Measurements from ENCODE around the gene PAOX.

PAOX gene

GRCh38 chr10:133405272-133405671 lies 26.2 kb downstream of the PAOX start:
- Histone ChIP-seq H4K20me1 (ENCODE audit: low read depth, low read length) (no peaks in the 10 kb centered on the region), H3K27ac (ENCODE audit: low read depth, low read length) (no peak overlapping the region), H3K9me3 (ENCODE audit: insufficient read depth, low read length) (no peaks in the 10 kb centered on the region), H2AFZ (ENCODE audit: low read depth, low read length, severe bottlenecking) (no peak overlapping the region), H3K27me3 (ENCODE audit: low read length) (no peaks in the 10 kb centered on the region), H3K36me3 (ENCODE audit: low read length) (peaks cover 19% of the 10 kb centered on the region), H3K9ac (ENCODE audit: low read length) (no peak overlapping the region), H3F3A (ENCODE audit: insufficient read depth) (no peaks in the 10 kb centered on the region), H3K79me2 (ENCODE audit: insufficient read depth, low read length) (peaks cover 40% of the 10 kb centered on the region; the same call in 1 of the 2 replicates), H3K9me2 (replicated peaks; ENCODE audit: insufficient read depth, low read length) (no peaks in the 10 kb centered on the region), H3K4me2 (ENCODE audit: low read depth, low read length, poor library complexity, severe bottlenecking) (peak overlapping the region; percentile 11), H3K4me3 (ENCODE audit: insufficient read depth, low read length, poor library complexity, severe bottlenecking) (no peak overlapping the region)
- no peak for TF ChIP-seq CTCF (IDR thresholded peaks at IDR 0.05; ENCODE audit: insufficient read depth, low read length, poor library complexity, severe bottlenecking)
- TF ChIP-seq EZH2phosphoT487 (conservative IDR thresholded peaks at IDR 0.05; ENCODE audit: low read length) = no peak

GRCh38 chr10:133405844-133406527 lies 26.9 kb downstream of the PAOX start:
- H2AFZ ChIP-seq (ENCODE audit: low read depth, low read length, severe bottlenecking) = no peak overlapping the region
- H3K36me3 ChIP-seq (ENCODE audit: low read length) = peaks cover 26% of the 10 kb centered on the region

GRCh38 chr10:133411523-133412380 lies 32.7 kb downstream of the PAOX start:
- Histone ChIP-seq H3K27ac (ENCODE audit: low read depth, low read length) (no peak overlapping the region), H3K9ac (ENCODE audit: low read length) (no peak overlapping the region), H3K4me2 (ENCODE audit: low read depth, low read length, poor library complexity, severe bottlenecking) (no peak overlapping the region), H3K79me2 (ENCODE audit: insufficient read depth, low read length) (peaks cover 45% of the 10 kb centered on the region; the same call in 1 of the 2 replicates), H2AFZ (ENCODE audit: low read depth, low read length, severe bottlenecking) (no peak overlapping the region), H3K27me3 (ENCODE audit: low read length) (no peaks in the 10 kb centered on the region), H3K36me3 (ENCODE audit: low read length) (peaks cover 51% of the 10 kb centered on the region), H3F3A (ENCODE audit: insufficient read depth) (no peaks in the 10 kb centered on the region), H3K9me3 (ENCODE audit: insufficient read depth, low read length) (peaks cover 16% of the 10 kb centered on the region; the same call in 1 of the 2 replicates), H4K20me1 (ENCODE audit: low read depth, low read length) (no peaks in the 10 kb centered on the region), H3K9me2 (replicated peaks; ENCODE audit: insufficient read depth, low read length) (no peaks in the 10 kb centered on the region), H3K4me3 (ENCODE audit: insufficient read depth, low read length, poor library complexity, severe bottlenecking) (no peak overlapping the region)
- TF ChIP-seq EZH2phosphoT487 (conservative IDR thresholded peaks at IDR 0.05; ENCODE audit: low read length) = no peak
- no peak for TF ChIP-seq CTCF (IDR thresholded peaks at IDR 0.05; ENCODE audit: insufficient read depth, low read length, poor library complexity, severe bottlenecking)

More at GRCh38 chr10:133405844-133406527, 26.9 kb downstream of the PAOX start:
- Histone ChIP-seq H3K27me3 (ENCODE audit: low read length) (no peaks in the 10 kb centered on the region), H3K9me3 (ENCODE audit: insufficient read depth, low read length) (0 out of 2 replicates have a peak, but pooled peaks cover 1% of the 10 kb centered on the region), H3K4me3 (ENCODE audit: insufficient read depth, low read length, poor library complexity, severe bottlenecking) (no peak overlapping the region), H4K20me1 (ENCODE audit: low read depth, low read length) (no peaks in the 10 kb centered on the region), H3K4me2 (ENCODE audit: low read depth, low read length, poor library complexity, severe bottlenecking) (peak overlapping the region; percentile 11), H3K9ac (ENCODE audit: low read length) (no peak overlapping the region), H3K9me2 (replicated peaks; ENCODE audit: insufficient read depth, low read length) (no peaks in the 10 kb centered on the region), H3F3A (ENCODE audit: insufficient read depth) (no peaks in the 10 kb centered on the region), H3K79me2 (ENCODE audit: insufficient read depth, low read length) (peaks cover 46% of the 10 kb centered on the region; the same call in 1 of the 2 replicates), H3K27ac (ENCODE audit: low read depth, low read length) (no peak overlapping the region)
- TF ChIP-seq CTCF (IDR thresholded peaks at IDR 0.05; ENCODE audit: insufficient read depth, low read length, poor library complexity, severe bottlenecking) (no peak), EZH2phosphoT487 (conservative IDR thresholded peaks at IDR 0.05; ENCODE audit: low read length) (no peak)
